GM21528 (cell line): ENCODE results near the gene CAVIN3.

Source experiments
- ATAC-seq: cut with Tn5 transposase; IDR thresholded peaks from one replicate; pipeline ENCODE4 v1.9.1; 2021; ENCODE audit warnings: mild to moderate bottlenecking, moderate library complexity; ENCODE audit not compliant: unreplicated experiment, low FRiP score

CAVIN3 gene

DNA sequence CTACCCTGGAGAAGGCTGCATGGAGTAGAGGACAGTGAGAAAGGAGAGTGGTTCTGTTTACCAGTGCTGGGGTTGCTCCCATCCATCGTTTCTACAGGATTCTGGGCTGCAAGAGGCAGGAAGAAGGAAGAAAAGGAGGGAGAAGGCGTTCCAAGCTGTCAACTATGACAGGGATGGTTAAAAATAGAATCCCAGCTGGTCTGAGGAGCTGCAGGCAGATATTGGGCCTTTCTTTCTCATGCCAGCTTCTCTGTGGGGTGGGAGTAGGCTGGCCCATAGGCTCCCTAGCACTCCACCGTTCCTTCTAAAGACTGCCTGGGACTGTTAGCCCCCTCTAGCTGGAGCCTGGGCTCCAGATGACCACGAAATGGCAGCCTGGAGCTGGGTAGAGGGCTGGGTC, 47.1 kb downstream of the CAVIN3 start:
- no peak for ATAC-seq

DNA sequence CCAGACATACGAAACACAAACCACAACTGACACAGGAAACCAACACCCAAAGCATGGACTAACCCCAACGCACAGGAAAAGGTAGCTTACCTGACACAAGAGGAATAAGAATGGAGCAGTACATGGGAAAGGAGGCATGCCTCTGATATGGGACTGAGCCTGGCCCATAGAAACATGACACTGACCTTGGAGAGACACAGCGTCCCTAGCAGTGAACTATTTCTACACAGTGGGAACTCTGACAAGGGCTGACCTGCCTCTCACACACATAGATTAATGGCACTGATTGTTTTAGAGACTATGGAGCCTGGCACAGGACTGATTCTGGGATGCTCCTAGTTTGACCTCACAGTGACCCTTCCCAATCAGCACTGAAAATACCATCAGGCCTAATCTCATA, 48.7 kb downstream of the CAVIN3 start:
- no peak for ATAC-seq

DNA sequence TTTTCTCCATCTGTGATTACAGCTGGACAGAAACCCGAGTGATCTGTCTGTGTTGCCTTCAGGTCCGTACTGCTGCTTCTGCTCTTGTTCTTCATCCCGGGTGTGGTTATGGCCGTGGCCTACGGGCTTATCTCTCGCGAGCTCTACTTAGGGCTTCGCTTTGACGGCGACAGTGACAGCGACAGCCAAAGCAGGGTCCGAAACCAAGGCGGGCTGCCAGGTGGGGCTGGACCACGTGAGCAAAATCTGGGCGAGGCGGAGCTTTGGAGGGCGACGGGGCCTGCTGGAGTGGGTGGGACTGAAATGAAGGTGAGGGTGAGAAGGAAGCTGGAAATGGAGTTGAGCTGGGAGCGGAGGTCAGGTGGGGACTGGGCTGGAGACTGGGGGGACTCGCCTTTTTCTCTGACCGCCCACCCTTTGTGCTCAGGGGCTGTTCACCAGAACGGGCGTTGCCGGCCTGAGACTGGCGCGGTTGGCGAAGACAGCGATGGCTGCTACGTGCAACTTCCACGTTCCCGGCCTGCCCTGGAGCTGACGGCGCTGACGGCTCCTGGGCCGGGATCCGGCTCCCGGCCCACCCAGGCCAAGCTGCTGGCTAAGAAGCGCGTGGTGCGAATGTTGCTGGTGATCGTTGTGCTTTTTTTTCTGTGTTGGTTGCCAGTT, 49.6 kb downstream of the CAVIN3 start:
- ATAC-seq: no peak

DNA sequence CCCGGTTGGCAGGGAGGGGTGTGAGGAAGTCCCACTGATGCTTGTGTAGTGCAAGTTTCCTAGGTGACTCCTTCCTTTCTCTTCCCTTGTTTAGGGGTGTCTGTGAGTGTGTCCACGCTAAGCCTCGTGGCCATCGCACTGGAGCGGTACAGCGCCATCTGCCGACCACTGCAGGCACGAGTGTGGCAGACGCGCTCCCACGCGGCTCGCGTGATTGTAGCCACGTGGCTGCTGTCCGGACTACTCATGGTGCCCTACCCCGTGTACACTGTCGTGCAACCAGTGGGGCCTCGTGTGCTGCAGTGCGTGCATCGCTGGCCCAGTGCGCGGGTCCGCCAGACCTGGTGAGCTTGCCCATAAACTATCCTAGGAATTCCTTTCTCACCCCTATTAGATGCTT, 50.3 kb downstream of the CAVIN3 start:
- ATAC-seq: no peak
